ENCODE results near the gene SUSD6.

The SUSD6 gene

DNA sequence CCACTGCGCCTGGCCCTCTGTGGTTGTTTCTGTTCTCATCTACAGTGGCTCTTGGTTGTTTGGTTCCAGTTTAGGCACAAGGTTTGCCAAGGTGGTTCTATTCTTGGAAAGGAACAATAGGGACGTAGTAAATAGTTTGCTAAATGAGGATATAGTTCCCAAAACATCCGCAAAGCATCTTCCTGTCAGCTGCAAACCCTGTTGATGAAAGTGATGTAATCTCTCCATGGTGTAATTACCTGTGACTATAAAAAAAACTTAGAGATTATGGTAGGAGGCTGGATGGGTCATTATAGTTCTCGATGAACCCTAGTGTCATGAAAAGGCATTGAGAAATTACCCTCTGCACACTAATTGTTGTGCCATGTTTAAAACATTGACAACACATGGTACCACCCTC is 52.9 kb downstream of the SUSD6 start:
- H3K4me3 ChIP-seq (ENCODE audit: low read length), result no peak overlapping the region
- TF ChIP-seq, protein P1, sequence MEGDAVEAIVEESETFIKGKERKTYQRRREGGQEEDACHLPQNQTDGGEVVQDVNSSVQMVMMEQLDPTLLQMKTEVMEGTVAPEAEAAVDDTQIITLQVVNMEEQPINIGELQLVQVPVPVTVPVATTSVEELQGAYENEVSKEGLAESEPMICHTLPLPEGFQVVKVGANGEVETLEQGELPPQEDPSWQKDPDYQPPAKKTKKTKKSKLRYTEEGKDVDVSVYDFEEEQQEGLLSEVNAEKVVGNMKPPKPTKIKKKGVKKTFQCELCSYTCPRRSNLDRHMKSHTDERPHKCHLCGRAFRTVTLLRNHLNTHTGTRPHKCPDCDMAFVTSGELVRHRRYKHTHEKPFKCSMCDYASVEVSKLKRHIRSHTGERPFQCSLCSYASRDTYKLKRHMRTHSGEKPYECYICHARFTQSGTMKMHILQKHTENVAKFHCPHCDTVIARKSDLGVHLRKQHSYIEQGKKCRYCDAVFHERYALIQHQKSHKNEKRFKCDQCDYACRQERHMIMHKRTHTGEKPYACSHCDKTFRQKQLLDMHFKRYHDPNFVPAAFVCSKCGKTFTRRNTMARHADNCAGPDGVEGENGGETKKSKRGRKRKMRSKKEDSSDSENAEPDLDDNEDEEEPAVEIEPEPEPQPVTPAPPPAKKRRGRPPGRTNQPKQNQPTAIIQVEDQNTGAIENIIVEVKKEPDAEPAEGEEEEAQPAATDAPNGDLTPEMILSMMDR (IDR thresholded peaks at IDR 0.05; ENCODE audit: insufficient read depth, low read depth, low read length, missing control alignments), result no peak
- no peak for DNase-seq (ENCODE audit: low read depth)

DNA sequence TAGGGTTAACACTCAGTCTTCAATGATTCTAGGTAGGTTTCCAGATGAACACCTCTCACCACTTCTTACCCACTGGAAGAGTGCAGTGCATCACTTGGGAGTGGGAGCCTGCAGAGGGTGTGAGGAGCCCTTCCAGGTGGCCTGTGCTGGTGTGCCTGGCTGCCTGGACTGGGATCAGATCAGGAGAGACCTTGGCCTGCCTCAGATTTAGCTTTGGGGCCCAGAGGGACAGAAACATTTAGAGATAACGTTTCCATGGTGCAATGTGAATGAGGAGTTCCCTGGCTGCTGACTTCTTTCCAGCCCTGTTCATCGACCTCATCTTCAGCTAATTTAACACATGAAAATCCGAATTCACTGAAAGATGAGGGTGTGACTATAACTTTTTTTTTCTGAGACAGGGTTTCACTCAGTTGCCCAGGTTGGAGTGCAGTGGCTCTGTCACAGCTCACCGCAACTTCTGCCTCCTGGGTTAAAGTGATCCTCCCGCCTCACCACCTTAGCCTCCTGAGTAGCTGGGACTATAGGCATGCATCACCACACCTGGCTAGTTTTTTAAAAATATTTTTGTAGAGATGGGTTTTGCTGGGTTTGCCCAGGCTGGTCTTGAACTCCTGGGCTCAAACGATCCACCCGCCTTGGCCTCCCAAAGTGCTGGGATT is 53.6 kb downstream of the SUSD6 start:
- no peak for DNase-seq (ENCODE audit: low read depth)
- no peak overlapping the region for H3K4me3 ChIP-seq (ENCODE audit: low read length)
- TF ChIP-seq, protein P1 (IDR thresholded peaks at IDR 0.05; ENCODE audit: insufficient read depth, low read depth, low read length, missing control alignments), result no peak

DNA sequence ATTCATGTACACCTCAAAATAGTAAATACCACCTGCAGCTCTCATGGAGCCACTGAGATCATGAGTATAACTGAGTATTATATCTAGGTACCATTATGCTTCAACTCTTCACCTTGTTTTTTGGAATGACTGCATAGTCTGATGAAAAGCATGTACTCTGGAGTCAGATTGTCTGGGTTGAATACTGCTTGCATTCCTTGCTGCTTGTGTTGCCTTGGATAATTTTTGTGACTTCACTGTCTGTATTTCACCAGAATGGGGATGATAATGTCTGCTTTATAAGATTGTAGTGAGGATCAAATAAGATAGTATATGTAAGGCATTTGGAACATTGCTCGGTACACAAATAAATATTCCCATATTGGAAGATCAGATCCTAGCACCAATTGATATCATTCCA is 54.2 kb downstream of the SUSD6 start:
- no peak overlapping the region for H3K4me3 ChIP-seq (ENCODE audit: low read length)
- no peak for DNase-seq (ENCODE audit: low read depth)
- TF ChIP-seq, protein P1 (IDR thresholded peaks at IDR 0.05; ENCODE audit: insufficient read depth, low read depth, low read length, missing control alignments), result no peak

DNA sequence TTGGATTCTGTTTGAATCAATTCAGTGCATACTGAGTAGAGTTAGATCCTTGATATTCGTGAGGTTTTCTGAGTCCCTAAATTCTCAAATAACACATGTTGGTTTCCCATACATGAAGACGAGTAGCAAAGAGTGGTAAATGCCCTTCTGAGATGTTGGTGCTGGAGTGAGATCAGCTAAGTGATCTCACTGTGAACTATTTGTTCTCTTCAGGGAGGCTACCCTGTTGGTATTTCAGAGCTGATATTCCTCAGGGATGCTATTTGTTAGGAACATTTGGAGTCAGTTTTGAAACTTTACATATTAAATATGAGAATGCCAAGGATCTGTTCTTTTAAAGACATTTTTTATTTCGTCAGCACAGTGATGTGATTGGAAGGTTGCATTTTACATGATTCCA is 54.7 kb downstream of the SUSD6 start:
- TF ChIP-seq, protein P1 (IDR thresholded peaks at IDR 0.05; ENCODE audit: insufficient read depth, low read depth, low read length, missing control alignments), result no peak
- no peak overlapping the region for H3K4me3 ChIP-seq (ENCODE audit: low read length)
- no peak for DNase-seq (ENCODE audit: low read depth)

DNA sequence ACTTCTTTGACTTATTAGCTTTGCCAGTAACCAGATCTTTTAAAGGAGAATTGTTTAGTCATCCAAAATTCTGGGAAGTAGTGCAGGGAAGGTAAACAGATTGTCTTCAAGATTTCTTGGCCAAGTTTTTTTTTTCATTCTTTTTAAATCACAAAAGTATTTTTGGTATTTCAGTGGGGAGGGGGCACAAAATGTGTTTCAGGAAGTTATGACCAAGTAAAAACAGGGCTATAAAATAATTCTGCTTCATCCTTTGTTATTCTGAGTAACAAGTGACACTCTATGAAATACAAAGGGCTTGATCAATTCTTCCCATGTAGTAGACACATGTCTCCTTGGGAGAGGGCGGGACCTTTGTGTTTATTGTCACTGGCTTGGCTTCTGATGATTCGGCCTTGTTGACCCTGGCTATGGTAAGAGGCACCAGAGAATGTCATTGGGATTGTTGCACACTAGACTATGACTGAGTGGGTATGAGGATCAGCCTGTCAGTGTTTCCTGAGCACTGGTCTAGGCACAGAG is 55.4 kb downstream of the SUSD6 start:
- TF ChIP-seq, protein P1 (IDR thresholded peaks at IDR 0.05; ENCODE audit: insufficient read depth, low read depth, low read length, missing control alignments), result no peak
- H3K4me3 ChIP-seq (ENCODE audit: low read length), result no peak overlapping the region
- no peak for DNase-seq (ENCODE audit: low read depth)

DNA sequence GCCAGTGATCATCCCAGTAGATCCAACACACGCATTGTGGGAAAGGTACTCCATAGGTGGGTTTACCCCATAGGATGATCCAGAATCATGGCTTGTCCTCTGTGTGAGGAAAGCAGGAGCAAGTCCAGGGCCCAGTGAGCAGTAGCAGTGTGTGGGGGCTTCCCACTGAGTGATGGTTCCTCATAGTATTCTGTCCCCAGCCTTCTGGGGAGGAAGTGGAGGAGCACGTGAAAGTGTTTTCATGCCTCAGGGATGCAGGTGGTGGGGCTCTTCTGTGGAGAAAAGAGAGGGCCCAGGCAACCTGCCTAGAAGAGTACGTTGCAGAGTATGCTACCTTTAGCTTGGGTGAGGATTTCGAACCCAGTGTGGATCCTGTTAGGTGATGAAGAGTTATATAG is 56.5 kb downstream of the SUSD6 start:
- no peak for DNase-seq (ENCODE audit: low read depth)
- no peak overlapping the region for H3K4me3 ChIP-seq (ENCODE audit: low read length)
- TF ChIP-seq, protein P1 (IDR thresholded peaks at IDR 0.05; ENCODE audit: insufficient read depth, low read depth, low read length, missing control alignments), result no peak

DNA sequence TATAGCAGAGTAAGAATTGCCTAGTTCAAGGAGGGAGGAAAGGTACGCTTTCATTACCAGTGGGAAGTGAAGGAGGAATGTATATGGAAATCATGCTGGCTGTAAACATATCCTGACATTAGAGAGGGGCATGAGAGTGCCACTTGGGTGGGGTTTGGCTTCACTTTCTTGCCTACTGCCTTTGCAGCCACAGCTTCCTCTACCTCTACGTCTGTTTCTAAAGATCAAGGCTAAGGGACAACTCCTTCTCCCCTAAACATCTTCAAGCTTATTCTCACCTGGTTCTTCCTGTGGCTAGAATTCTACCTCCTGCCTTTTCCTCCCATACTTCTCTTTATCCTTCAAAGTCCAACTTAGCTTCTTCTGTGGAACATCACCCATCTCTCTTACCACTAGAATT is 58.0 kb downstream of the SUSD6 start:
- no peak overlapping the region for H3K4me3 ChIP-seq (ENCODE audit: low read length)
- TF ChIP-seq, protein P1 (IDR thresholded peaks at IDR 0.05; ENCODE audit: insufficient read depth, low read depth, low read length, missing control alignments), result no peak
- no peak for DNase-seq (ENCODE audit: low read depth)
